GM12878 (cell line): ENCODE measurements around the gene TDP1. TPM values are rescaled to one million over a fixed set of nuclear protein-coding genes. Genes with fewer than 3 reads are reported as not detected.
A peak's percentile ranks its signal among the peaks of the same experiment; 100 is the strongest.

Experiments
- ATAC-seq: fragments of 200-7000 bp; cut with Tn5 transposase; 3 replicates; pipeline ENCODE4 v1.9.1; 2020; ENCODE audit warnings: mild to moderate bottlenecking, moderate library complexity
- BruUV-seq: library from RNA; stranded (reverse); fragments of 400-500 nt; replicated peaks from 2 replicates; lab custom pipeline; 2021; lab: Mats Ljungman, UMichigan
- CTCF ChIA-PET: fragments of 300-600 bp; sonication (Branson Sonifier 250); formaldehyde crosslinking; extraction: SDS; loops from one replicate; lab custom pipeline; 2021; ENCODE audit warnings: inconsistent platforms; lab: Yijun Ruan, JAX
- POLR2A ChIA-PET: fragments of 350-600 bp; formaldehyde crosslinking; extraction: SDS; loops from one replicate; lab custom pipeline; 2021; ENCODE audit warnings: inconsistent platforms; lab: Charles Lee
- RAD21 ChIA-PET: fragments of 300-600 bp; sonication (Branson Sonifier 250); formaldehyde crosslinking; loops from one replicate; lab custom pipeline; 2023; ENCODE audit warnings: antibody characterized with exemption; ENCODE audit not compliant: unreplicated experiment; lab: Charles Lee
- SMC1A ChIA-PET: fragments of 300-600 bp; sonication (Branson Sonifier 250); formaldehyde crosslinking; loops from one replicate; lab custom pipeline; 2023; ENCODE audit not compliant: unreplicated experiment, uncharacterized antibody; lab: Charles Lee
- DNase-seq: peaks from one replicate; pipeline ENCODE4 v3.0.0-alpha.2; 2011; ENCODE audit warnings: low read depth, low spot score
- FAIRE-seq: peaks from 3 replicates; lab custom pipeline; 2011; peaks lifted over from hg19 to GRCh38; lab: Jason Lieb, UNC
- H2AFZ ChIP-seq: 2 replicates; pipeline ENCODE4 v1.6.0; 2011; ENCODE audit warnings: low read depth, low read length, control low read depth; ENCODE audit not compliant: control insufficient read depth
- H3K27ac ChIP-seq: 2 replicates; pipeline ENCODE4 v1.5.1; 2011; ENCODE audit warnings: control low read depth; ENCODE audit not compliant: control insufficient read depth, insufficient read depth
- H3K27me3 ChIP-seq, 2 experiments: replicated peaks in 1 of 2; 2 replicates each; pipeline versions ENCODE4 v1.6.0 to v1.6.1; 2011; ENCODE audit warnings: low read length in 1 of 2; ENCODE audit not compliant: control insufficient read depth in 2 of 2, insufficient read depth in 2 of 2
- H3K36me3 ChIP-seq, 2 experiments: 2 replicates each; pipeline ENCODE4 v1.5.1; 2011; ENCODE audit warnings: low read length in 1 of 2; ENCODE audit not compliant: control insufficient read depth in 2 of 2, insufficient read depth in 2 of 2
- H3K4me1 ChIP-seq: 2 replicates; pipeline ENCODE4 v1.6.1; 2011; ENCODE audit warnings: mild to moderate bottlenecking, low read length, moderate library complexity, mixed read lengths; ENCODE audit not compliant: control insufficient read depth, insufficient read depth
- H3K4me2 ChIP-seq: 2 replicates; pipeline ENCODE4 v1.6.0; 2011; ENCODE audit warnings: control low read depth; ENCODE audit not compliant: control insufficient read depth, insufficient read depth
- H3K4me3 ChIP-seq: fragments of 200-600 bp; sonication (generic); 2 replicates; pipeline ENCODE4 v1.5.1; 2016
- H3K79me2 ChIP-seq: 2 replicates; pipeline ENCODE4 v1.6.0; 2011; ENCODE audit warnings: low read length; ENCODE audit not compliant: control insufficient read depth, insufficient read depth
- H3K9ac ChIP-seq: 2 replicates; pipeline ENCODE4 v1.8.0; 2011; ENCODE audit warnings: low read length, control low read depth, mixed read lengths; ENCODE audit not compliant: control insufficient read depth, insufficient read depth
- H3K9me3 ChIP-seq: replicated peaks from 3 replicates; pipeline ENCODE4 v1.5.1; 2011; ENCODE audit warnings: mild to moderate bottlenecking, low read length; ENCODE audit not compliant: control insufficient read depth, insufficient read depth
- H4K20me1 ChIP-seq: 2 replicates; pipeline ENCODE4 v1.6.0; 2011; ENCODE audit not compliant: control insufficient read depth, insufficient read depth
- BMI1 ChIP-seq: fragments of 450-650 bp; IDR thresholded peaks from 2 replicates; pipeline ENCODE4 v1.6.1; 2016; ENCODE audit warnings: mild to moderate bottlenecking, moderate library complexity, borderline replicate concordance
- E4F1 ChIP-seq: fragments of 450-650 bp; IDR thresholded peaks from 2 replicates; pipeline ENCODE4 v1.6.1; 2018; ENCODE audit warnings: borderline replicate concordance, mild to moderate bottlenecking; ENCODE audit not compliant: partially characterized antibody
- ETV6 ChIP-seq, 2 experiments: fragments of 450-650 bp in 1 of 2; IDR thresholded peaks in 1 of 2; conservative IDR thresholded peaks in 1 of 2; 2 replicates each; pipeline ENCODE4 v1.6.1; 2014; ENCODE audit warnings: antibody characterized with exemption in 1 of 2, borderline replicate concordance in 1 of 2, low read depth in 1 of 2, mild to moderate bottlenecking in 1 of 2, moderate library complexity in 1 of 2
- GABPA ChIP-seq: IDR thresholded peaks from 2 replicates; pipeline ENCODE4 v1.6.1; 2014; ENCODE audit warnings: antibody characterized with exemption, low read depth, mild to moderate bottlenecking, inconsistent platforms
- HCFC1 ChIP-seq: fragments of 150-350 bp; IDR thresholded peaks from 2 replicates; pipeline ENCODE4 v1.6.1; 2014; ENCODE audit warnings: low read length
- IRF5 ChIP-seq: fragments of 450-650 bp; IDR thresholded peaks from 2 replicates; pipeline ENCODE4 v1.6.1; 2017; ENCODE audit warnings: borderline replicate concordance
- MEF2B ChIP-seq: fragments of 450-650 bp; IDR thresholded peaks from 2 replicates; pipeline ENCODE4 v1.6.1; 2018; ENCODE audit warnings: mild to moderate bottlenecking, moderate library complexity; ENCODE audit not compliant: partially characterized antibody, poor library complexity, severe bottlenecking
- MYC ChIP-seq: IDR thresholded peaks from 2 replicates; pipeline ENCODE4 v1.6.1; 2011; ENCODE audit warnings: mild to moderate bottlenecking, low read length, moderate library complexity, inconsistent platforms; ENCODE audit not compliant: insufficient read depth, insufficient replicate concordance, insufficient read length, severe bottlenecking
- PML ChIP-seq: IDR thresholded peaks from 2 replicates; pipeline ENCODE4 v1.6.1; 2012; ENCODE audit warnings: low read length, inconsistent platforms
- USF2 ChIP-seq: IDR thresholded peaks from 2 replicates; pipeline ENCODE4 v1.6.1; 2011; ENCODE audit warnings: low read depth, low read length, improper control_type of control experiment, borderline replicate concordance
- WGBS: methylation state at CpG from one replicate; pipeline ENCODE4 v1.1.6; 2016; ENCODE audit warnings: low lambda C conversion rate; ENCODE audit not compliant: insufficient replicate concordance, insufficient coverage; ENCODE audit errors: missing lambda C conversion rate; 5-methylcytosine and 5-hydroxymethylcytosine counted together
- in situ Hi-C: fragments of 300-500 bp; cut with MboI; formaldehyde crosslinking; loops from 9 replicates; pipeline ENCODE4 v1.14.3; 2018; ENCODE audit warnings: mixed read lengths
- intact Hi-C: fragments of 100-400 bp; cut with micrococcal nuclease; formaldehyde crosslinking; loops from one replicate; pipeline ENCODE4 v1.14.2; 2022; ENCODE audit not compliant: unreplicated experiment
- polyA plus RNA-seq, 11 experiments: library from polyadenylated mRNA; depleted of rRNA in 4 of 11; unstranded in 6 of 11; stranded (reverse) in 5 of 11; fragments of >200 nt; fragmentation: Nextera tagmentation in 4 of 11; fragmentation: Illumina TruSeq in 1 of 11; extraction: Ambion mirVana in 4 of 11; extraction: Trizol in 1 of 11; gene quantifications; 1 replicate in 1 of 11; 2 replicates in 10 of 11; pipeline versions ENCODE4 v1.2.1 to v1.2.3, GENCODE V29; 2011 to 2016; ENCODE audit warnings: inconsistent platforms in 2 of 11, missing spikeins in 2 of 11, low read depth in 1 of 11
- total RNA-seq, 4 experiments: library from RNA; depleted of rRNA in 3 of 4; stranded (reverse); fragments of >200 nt in 3 of 4; fragmentation: Illumina TruSeq in 1 of 4; extraction: Trizol in 1 of 4; gene quantifications; 2 replicates each; pipeline versions ENCODE4 v1.2.1 to v1.2.3, GENCODE V29; 2013 to 2021

Gene TDP1
- total and polyA plus RNA-seq, 10 of the 15 experiments (the other 5 are each of a cell fraction or from before 2014, with no cell fraction given) = 40.2 to 60.4 (median 54.1) TPM

GRCh38 chr14:89957376-89957775 is 1.6 kb downstream of the TDP1 start (continued):
- TF ChIP-seq IRF5 = no peak
- no peak for TF ChIP-seq PML
- no peak for TF ChIP-seq GABPA

- peak overlapping the region; percentile 62 for H3K4me2 ChIP-seq
- WGBS = over 99% methylated on average over 8 of the region's 8 CpGs
Observed at GRCh38 chr14:89957791-89958190, 2.1 kb downstream of the TDP1 start.

More at GRCh38 chr14:89957791-89958190, 2.1 kb downstream of the TDP1 start:
- no peak overlapping the region for H2AFZ ChIP-seq
- intact Hi-C loops = loop anchor here (10.0 kb wide), 1 partner anchor 1963 kb away; the partner anchor contains the start of gene GALC
- ChIA-PET RAD21 (no interaction called here), POLR2A (interaction anchor here (1.1 kb wide), 1 partner anchor 11 kb away, joined by 4 read pairs; no protein-coding TSS in a partner anchor), SMC1A (interaction anchor here (1.0 kb wide), 1 partner anchor 8 kb away, joined by 4 read pairs; no protein-coding TSS in a partner anchor), CTCF (interaction anchor here (1.8 to 7.9 kb wide), 2 partner anchors 8 to 15 kb away, joined by 9 to 65 read pairs; no protein-coding TSS in a partner anchor)
- in situ Hi-C loops = no loop called here
- H3K27ac ChIP-seq = no peak overlapping the region
- no peaks in the 10 kb centered on the region for H3K27me3 ChIP-seq
- H3K36me3 ChIP-seq = peaks cover 0 to 11% of the 10 kb centered on the region in 2 experiments; a peak in 1 of 4 replicates
- H3K79me2 ChIP-seq = peaks cover 36% of the 10 kb centered on the region
- no peaks in the 10 kb centered on the region for H4K20me1 ChIP-seq
- no TSS peak for BruUV-seq
- no peak for TF ChIP-seq BMI1
- TF ChIP-seq HCFC1 = no peak
- TF ChIP-seq E4F1 = no peak
- TF ChIP-seq USF2 = no peak
- no peak for TF ChIP-seq ETV6 (conservative IDR thresholded peaks at IDR 0.05 in 1 of 2, IDR thresholded peaks at IDR 0.05 in 1 of 2; ENCODE audit: borderline replicate concordance in 1 of 2, low read depth in 1 of 2)
- TF ChIP-seq MEF2B = no peak
- no peak for TF ChIP-seq MYC
- DNase-seq = no peak
- H3K9ac ChIP-seq = no peak overlapping the region
- peaks cover 9% of the 10 kb centered on the region for H3K4me1 ChIP-seq
- H3K9me3 ChIP-seq = peaks cover 7% of the 10 kb centered on the region; the same call in 1 of the 3 replicates
- FAIRE-seq = no peak
- no peak for ATAC-seq
- H3K4me3 ChIP-seq = peak overlapping the region; percentile 65; the same call in 1 of the 2 replicates
